Upper lobe of right lung (tissue), 1 donor: ENCODE results near the gene DUSP6. TPM values are rescaled to one million over a fixed set of nuclear protein-coding genes. Genes with fewer than 3 reads are reported as not detected.

Experiments used
- ATAC-seq: fragments of 200-7000 bp; cut with Tn5 transposase; one replicate; pipeline ENCODE4 v1.9.1; 2020; ENCODE audit warnings: mild to moderate bottlenecking, moderate library complexity
- DNase-seq: peaks from one replicate; pipeline ENCODE4 v3.0.0-alpha.2; 2020
- H3K27ac ChIP-seq: fragments of 200-600 bp; one replicate; pipeline ENCODE4 v1.8.0; 2022
- H3K27me3 ChIP-seq: fragments of 200-600 bp; one replicate; pipeline ENCODE4 v1.8.0; 2022; ENCODE audit warnings: mild to moderate bottlenecking
- H3K36me3 ChIP-seq: fragments of 200-600 bp; one replicate; pipeline ENCODE4 v1.8.0; 2022
- H3K4me1 ChIP-seq: fragments of 200-600 bp; one replicate; pipeline ENCODE4 v1.8.0; 2022
- H3K4me3 ChIP-seq: fragments of 200-600 bp; one replicate; pipeline ENCODE4 v1.8.0; 2022; ENCODE audit warnings: mild to moderate bottlenecking
- H3K9me3 ChIP-seq: fragments of 200-600 bp; one replicate; pipeline ENCODE4 v1.8.0; 2022
- CTCF ChIP-seq: fragments of 200-600 bp; IDR thresholded peaks from one replicate; pipeline ENCODE4 v1.8.0; 2022; ENCODE audit warnings: antibody characterized with exemption
- intact Hi-C: fragments of 100-400 bp; cut with DNase I; formaldehyde crosslinking; loops from one replicate; pipeline ENCODE4 v1.11.0; 2022
- total RNA-seq: library from RNA; stranded (reverse); fragmentation: NEBNext Ultra II Directional; extraction: Animal tissue kit (Norgen Biotek cat#: 25700); gene quantifications from one replicate; pipeline ENCODE4 v1.2.1, GENCODE V29; 2021
- donor health status: DM: no; HTN: yes; CAD: no; lungs with severe emphysema.

Gene DUSP6
- total RNA-seq, 1 donor from 2014 or later, result 110 TPM

DNA sequence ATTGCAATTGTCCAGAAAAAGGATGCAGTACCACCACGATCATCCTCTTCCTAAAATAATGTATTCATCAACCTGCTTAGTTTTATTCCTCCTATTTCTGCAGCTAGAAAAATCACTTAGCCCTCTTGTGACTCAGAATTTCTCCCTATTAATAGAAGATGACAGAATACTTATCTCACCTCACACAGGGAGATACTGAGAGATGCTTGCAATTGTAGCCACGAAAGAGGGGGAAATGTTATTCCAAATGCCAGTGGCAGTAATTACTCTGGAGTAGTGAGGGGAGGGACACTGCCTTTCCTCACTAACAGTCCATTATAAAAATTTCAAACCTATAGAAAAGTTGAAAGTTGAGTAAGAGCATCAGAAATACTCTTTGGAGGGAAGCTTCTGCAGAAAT lies 11.8 kb upstream of the DUSP6 start:
- Histone ChIP-seq H3K4me1 (no peaks in the 10 kb centered on the region), H3K9me3 (no peaks in the 10 kb centered on the region), H3K36me3 (peaks cover 4% of the 10 kb centered on the region), H3K27me3 (no peaks in the 10 kb centered on the region), H3K4me3 (no peak overlapping the region), H3K27ac (no peak overlapping the region)
- TF ChIP-seq CTCF, result no peak
- DNase-seq, result no peak
- ATAC-seq, result no peak
- intact Hi-C loops, result no loop called here

DNA sequence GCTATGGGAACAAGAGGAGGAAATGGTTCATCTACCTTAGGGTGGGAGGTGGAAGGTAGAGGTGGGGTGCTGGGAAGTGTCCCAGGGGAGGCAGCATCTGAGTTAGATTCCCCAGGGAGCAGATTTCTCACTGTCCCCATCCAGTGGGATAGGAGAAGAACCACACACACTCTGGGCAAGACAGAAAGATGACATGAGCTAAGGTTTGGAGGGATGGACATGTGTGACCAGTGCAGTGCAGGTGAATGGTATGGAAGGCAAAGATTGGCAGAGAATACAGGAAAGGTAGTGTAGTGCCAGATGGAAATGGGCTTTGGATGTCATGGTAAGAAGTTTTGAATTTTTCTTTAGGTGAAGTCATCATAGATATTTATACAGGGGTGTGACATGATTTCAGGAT lies 11.3 kb upstream of the DUSP6 start:
- intact Hi-C loops, result no loop called here

GRCh38 chr12:89363084-89363483 lies 10.8 kb upstream of the DUSP6 start:
- H3K4me1 ChIP-seq, result no peaks in the 10 kb centered on the region
- peaks cover 4% of the 10 kb centered on the region for H3K36me3 ChIP-seq
- H3K4me3 ChIP-seq, result no peak overlapping the region
- no peaks in the 10 kb centered on the region for H3K9me3 ChIP-seq
- intact Hi-C loops, result no loop called here
- DNase-seq, result no peak
- ATAC-seq, result no peak
- no peak overlapping the region for H3K27ac ChIP-seq
- no peaks in the 10 kb centered on the region for H3K27me3 ChIP-seq
- no peak for TF ChIP-seq CTCF

More for the DNA sequence above, 11.3 kb upstream of the DUSP6 start:
- Histone ChIP-seq H3K27me3 (no peaks in the 10 kb centered on the region), H3K27ac (no peak overlapping the region), H3K9me3 (no peaks in the 10 kb centered on the region), H3K4me1 (no peaks in the 10 kb centered on the region), H3K36me3 (peaks cover 4% of the 10 kb centered on the region), H3K4me3 (no peak overlapping the region)
- DNase-seq, result no peak
- ATAC-seq, result no peak
- TF ChIP-seq CTCF, result no peak

GRCh38 chr12:89359615-89360014 lies 7.3 kb upstream of the DUSP6 start:
- H3K4me3 ChIP-seq, result no peak overlapping the region
- H3K9me3 ChIP-seq, result no peaks in the 10 kb centered on the region
- H3K27me3 ChIP-seq, result no peaks in the 10 kb centered on the region
- H3K4me1 ChIP-seq, result peaks cover 20% of the 10 kb centered on the region
- H3K27ac ChIP-seq, result no peak overlapping the region
- intact Hi-C loops, result loop anchor here (10.0 kb wide), 2 partner anchors 95 to 305 kb away; no protein-coding TSS in a partner anchor
- H3K36me3 ChIP-seq, result peaks cover 4% of the 10 kb centered on the region
- DNase-seq (no peak), ATAC-seq (no peak)
- TF ChIP-seq CTCF, result no peak

DNA sequence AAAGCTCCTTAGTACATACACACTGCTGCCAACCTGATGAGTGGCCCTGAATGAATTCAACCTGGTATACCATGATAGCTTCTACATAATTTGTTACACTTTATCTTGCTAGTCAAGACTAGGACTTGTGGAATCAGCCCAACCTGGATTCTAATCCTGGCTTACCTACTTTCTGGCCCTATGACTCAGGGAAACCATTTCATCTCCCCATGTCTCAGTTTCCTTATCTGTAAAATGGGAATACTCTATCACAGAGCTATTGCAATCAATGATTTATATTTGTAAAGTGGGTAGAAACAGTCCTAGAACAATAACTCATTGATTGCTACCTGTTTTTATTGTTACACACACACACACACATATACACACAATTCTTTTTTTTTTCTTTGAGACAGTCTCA lies 6.5 kb upstream of the DUSP6 start:
- DNase-seq, result no peak
- H3K4me3 ChIP-seq, result no peak overlapping the region
- no peak for TF ChIP-seq CTCF
- H3K36me3 ChIP-seq, result peaks cover 4% of the 10 kb centered on the region
- no peak for ATAC-seq
- no peaks in the 10 kb centered on the region for H3K27me3 ChIP-seq
- no peak overlapping the region for H3K27ac ChIP-seq
- H3K9me3 ChIP-seq, result no peaks in the 10 kb centered on the region
- intact Hi-C loops, result loop anchor here (10.0 kb wide), 2 partner anchors 96 to 304 kb away; no protein-coding TSS in a partner anchor
- peaks cover 20% of the 10 kb centered on the region for H3K4me1 ChIP-seq

GRCh38 chr12:89357297-89357730 lies 5.0 kb upstream of the DUSP6 start:
- ATAC-seq (no peak), DNase-seq (no peak)
- H3K36me3 ChIP-seq, result peaks cover 4% of the 10 kb centered on the region
- no peak for TF ChIP-seq CTCF
- H3K9me3 ChIP-seq, result no peaks in the 10 kb centered on the region
- H3K4me1 ChIP-seq, result peaks cover 20% of the 10 kb centered on the region
- H3K4me3 ChIP-seq, result no peak overlapping the region
- no peaks in the 10 kb centered on the region for H3K27me3 ChIP-seq
- intact Hi-C loops, result loop anchor here (10.0 kb wide), 2 partner anchors 97 to 303 kb away; no protein-coding TSS in a partner anchor
- no peak overlapping the region for H3K27ac ChIP-seq
